Spinal cord (tissue), 10 donors: ENCODE data around the gene CPA3. TPM values are rescaled to one million over a fixed set of nuclear protein-coding genes. Genes with fewer than 3 reads are reported as not detected.

Experiments
- DNase-seq, 6 donors: peaks; one replicate each; pipeline versions ENCODE4 v3.0.0 to v3.0.0-alpha.2; 2013 to 2015; ENCODE audit warnings: low spot score in 6 of 6, low read depth in 4 of 6
- H3K27ac ChIP-seq: one replicate; pipeline ENCODE4 v1.5.1; 2013; ENCODE audit warnings: low read depth, low read length, control low read depth
- H3K27me3 ChIP-seq: one replicate; pipeline ENCODE4 v1.6.1; 2013; ENCODE audit warnings: low read length; ENCODE audit not compliant: control insufficient read depth, insufficient read depth
- H3K36me3 ChIP-seq: one replicate; pipeline ENCODE4 v1.6.1; 2013; ENCODE audit warnings: low read length; ENCODE audit not compliant: control insufficient read depth, insufficient read depth
- H3K4me1 ChIP-seq: one replicate; pipeline ENCODE4 v1.6.1; 2013; ENCODE audit warnings: low read length; ENCODE audit not compliant: control insufficient read depth, insufficient read depth
- H3K4me3 ChIP-seq: one replicate; pipeline ENCODE4 v1.5.1; 2013; ENCODE audit warnings: low read depth, low read length, control low read depth
- H3K9me3 ChIP-seq: one replicate; pipeline ENCODE4 v1.6.1; 2013; ENCODE audit warnings: low read length; ENCODE audit not compliant: control insufficient read depth, insufficient read depth
- WGBS: methylation state at CpG from one replicate; pipeline ENCODE4 v1.1.5; 2013; ENCODE audit warnings: missing lambda C conversion rate; ENCODE audit not compliant: insufficient coverage; 5-methylcytosine and 5-hydroxymethylcytosine counted together
- polyA plus RNA-seq, 2 donors: library from polyadenylated mRNA; unstranded; fragments of 120-200 nt; gene quantifications; one replicate each; pipeline ENCODE4 v1.2.1, GENCODE V29; 2013; ENCODE audit not compliant: insufficient read length in 2 of 2
- total RNA-seq, 2 donors: library from RNA; depleted of rRNA in 1 of 2; stranded (reverse); fragments of 120-200 nt in 1 of 2; fragments of >200 nt in 1 of 2; gene quantifications; one replicate each; pipeline versions ENCODE4 v1.2.3 to v1.2.4, GENCODE V29; 2013 to 2014
- donor health status: healthy.

Gene CPA3
- total and polyA plus RNA-seq, 4 donors: 0.89 to 4.5 (median 2.6) TPM; not detected in 1

GRCh38 chr3:148906667-148907066 is 41.6 kb downstream of the CPA3 start:
- H3K36me3 ChIP-seq: no peaks in the 10 kb centered on the region
- no peak overlapping the region for H3K27ac ChIP-seq
- no CpG with 5 or more reads among the region's 2 CpGs for WGBS
- no peaks in the 10 kb centered on the region for H3K27me3 ChIP-seq
- peak in 2 of 6 donors; percentile 5 to 54 for DNase-seq
- H3K9me3 ChIP-seq: no peaks in the 10 kb centered on the region
- no peak overlapping the region for H3K4me3 ChIP-seq
- no peaks in the 10 kb centered on the region for H3K4me1 ChIP-seq

GRCh38 chr3:148911173-148911572 is 46.1 kb downstream of the CPA3 start:
- no peak overlapping the region for H3K27ac ChIP-seq
- no peak for DNase-seq
- H3K4me1 ChIP-seq: no peaks in the 10 kb centered on the region
- H3K9me3 ChIP-seq: no peaks in the 10 kb centered on the region
- WGBS: 71% methylated on average over 1 of the region's 2 CpGs
- H3K4me3 ChIP-seq: no peak overlapping the region
- no peaks in the 10 kb centered on the region for H3K36me3 ChIP-seq
- no peaks in the 10 kb centered on the region for H3K27me3 ChIP-seq

- no peak overlapping the region for H3K4me3 ChIP-seq
- H3K27me3 ChIP-seq: no peaks in the 10 kb centered on the region
- no peaks in the 10 kb centered on the region for H3K4me1 ChIP-seq
- H3K9me3 ChIP-seq: no peaks in the 10 kb centered on the region
- 90% methylated on average over 1 of the region's 2 CpGs for WGBS
- no peak for DNase-seq
- no peak overlapping the region for H3K27ac ChIP-seq
- no peaks in the 10 kb centered on the region for H3K36me3 ChIP-seq
Measured at GRCh38 chr3:148911592-148911991, 46.5 kb downstream of the CPA3 start.

- no CpG with 5 or more reads among the region's 1 CpG for WGBS
- H3K27me3 ChIP-seq: no peaks in the 10 kb centered on the region
- H3K9me3 ChIP-seq: no peaks in the 10 kb centered on the region
- no peak overlapping the region for H3K27ac ChIP-seq
- no peak for DNase-seq
- no peaks in the 10 kb centered on the region for H3K4me1 ChIP-seq
- no peak overlapping the region for H3K4me3 ChIP-seq
- no peaks in the 10 kb centered on the region for H3K36me3 ChIP-seq
Measured at GRCh38 chr3:148914936-148915690, 50.0 kb downstream of the CPA3 start.

- no peaks in the 10 kb centered on the region for H3K9me3 ChIP-seq
- no peak overlapping the region for H3K27ac ChIP-seq
- H3K36me3 ChIP-seq: no peaks in the 10 kb centered on the region
- WGBS: 100% methylated on average over 1 of the region's 2 CpGs
- no peaks in the 10 kb centered on the region for H3K27me3 ChIP-seq
- no peak for DNase-seq
- no peaks in the 10 kb centered on the region for H3K4me1 ChIP-seq
- H3K4me3 ChIP-seq: no peak overlapping the region
Measured at GRCh38 chr3:148916132-148916531, 51.0 kb downstream of the CPA3 start.

GRCh38 chr3:148922467-148922866 is 57.4 kb downstream of the CPA3 start:
- Histone ChIP-seq H3K36me3 (no peaks in the 10 kb centered on the region), H3K27ac (no peak overlapping the region), H3K9me3 (no peaks in the 10 kb centered on the region), H3K4me1 (no peaks in the 10 kb centered on the region), H3K27me3 (no peaks in the 10 kb centered on the region), H3K4me3 (no peak overlapping the region)
- no CpG with 5 or more reads among the region's 1 CpG for WGBS
- DNase-seq: no peak

GRCh38 chr3:148923592-148923991 is 58.5 kb downstream of the CPA3 start:
- no peak for DNase-seq
- Histone ChIP-seq H3K36me3 (no peaks in the 10 kb centered on the region), H3K27me3 (no peaks in the 10 kb centered on the region), H3K27ac (no peak overlapping the region), H3K9me3 (no peaks in the 10 kb centered on the region), H3K4me3 (no peak overlapping the region), H3K4me1 (no peaks in the 10 kb centered on the region)

GRCh38 chr3:148924562-148924961 is 59.5 kb downstream of the CPA3 start:
- WGBS: no CpG with 5 or more reads among the region's 3 CpGs
- Histone ChIP-seq H3K9me3 (no peaks in the 10 kb centered on the region), H3K36me3 (no peaks in the 10 kb centered on the region), H3K27me3 (no peaks in the 10 kb centered on the region), H3K4me3 (no peak overlapping the region), H3K4me1 (no peaks in the 10 kb centered on the region), H3K27ac (no peak overlapping the region)
- no peak for DNase-seq

GRCh38 chr3:148925845-148926244 is 60.7 kb downstream of the CPA3 start:
- H3K27me3 ChIP-seq: no peaks in the 10 kb centered on the region
- no peaks in the 10 kb centered on the region for H3K4me1 ChIP-seq
- H3K36me3 ChIP-seq: no peaks in the 10 kb centered on the region
- H3K27ac ChIP-seq: no peak overlapping the region
- no peak overlapping the region for H3K4me3 ChIP-seq
- DNase-seq: peak in 2 of 6 donors; percentile 20 to 56
- no peaks in the 10 kb centered on the region for H3K9me3 ChIP-seq
- 95% methylated on average over 4 of the region's 5 CpGs for WGBS

GRCh38 chr3:148930752-148931151 is 65.7 kb downstream of the CPA3 start:
- no CpG with 5 or more reads among the region's 3 CpGs for WGBS

More at GRCh38 chr3:148930752-148931151, 65.7 kb downstream of the CPA3 start:
- Histone ChIP-seq H3K4me3 (no peak overlapping the region), H3K27ac (no peak overlapping the region), H3K27me3 (no peaks in the 10 kb centered on the region), H3K4me1 (no peaks in the 10 kb centered on the region), H3K9me3 (no peaks in the 10 kb centered on the region), H3K36me3 (no peaks in the 10 kb centered on the region)
- no peak for DNase-seq
